Esophagus squamous epithelium (tissue), 5 donors: ENCODE results near the gene HES2. TPM values are rescaled to one million over a fixed set of nuclear protein-coding genes. Genes with fewer than 3 reads are reported as not detected.
A peak's percentile ranks its signal among the peaks of the same experiment; 100 is the strongest.
"Not testable (repeated sequence)": the region's sequence is repeated elsewhere in the genome, so short reads cannot be mapped to it uniquely, and the experiment has no call there.

Experiments used
- DNase-seq: peaks from one replicate; lab custom pipeline; 2025; lab: John Stamatoyannopoulos, UW
- H3K27ac ChIP-seq, 4 donors: fragments of 200-600 bp; sonication (generic); one replicate each; pipeline ENCODE4 v1.5.1; 2016 to 2019; ENCODE audit warnings: mild to moderate bottlenecking in 1 of 4
- H3K27me3 ChIP-seq, 4 donors: fragments of 200-600 bp; sonication (generic); 1 replicate in 3 of 4; 2 replicates in 1 of 4; pipeline versions ENCODE4 v1.5.1 to v1.6.0; 2017 to 2021; ENCODE audit warnings: antibody characterized with exemption in 1 of 4
- H3K36me3 ChIP-seq, 3 donors: fragments of 200-600 bp; sonication (generic); one replicate each; pipeline ENCODE4 v1.5.1; 2016 to 2019
- H3K4me1 ChIP-seq, 3 donors: fragments of 200-600 bp; sonication (generic); one replicate each; pipeline ENCODE4 v1.5.1; 2017 to 2019
- H3K4me3 ChIP-seq, 4 donors: fragments of 200-600 bp; sonication (generic); 1 replicate in 3 of 4; 2 replicates in 1 of 4; pipeline ENCODE4 v1.5.1; 2016 to 2019; ENCODE audit warnings: mild to moderate bottlenecking in 2 of 4, moderate library complexity in 1 of 4
- H3K9me3 ChIP-seq, 3 donors: fragments of 200-600 bp; sonication (generic); one replicate each; pipeline ENCODE4 v1.5.1; 2016 to 2019
- CTCF ChIP-seq, 6 experiments: fragments of 450-650 bp in 4 of 6; fragments of 200-600 bp in 2 of 6; sonication (generic) in 2 of 6; IDR thresholded peaks; one replicate each; pipeline ENCODE4 v1.5.1; 2016 to 2019; ENCODE audit warnings: antibody characterized with exemption in 6 of 6, mild to moderate bottlenecking in 4 of 6, moderate library complexity in 4 of 6
- POLR2A ChIP-seq, 4 donors: fragments of 450-650 bp; IDR thresholded peaks; one replicate each; pipeline ENCODE4 v1.6.1; 2017; ENCODE audit warnings: antibody characterized with exemption in 4 of 4, mild to moderate bottlenecking in 4 of 4, moderate library complexity in 3 of 4
- WGBS, 2 donors: methylation state at CpG; one replicate each; pipeline ENCODE4 v1.1.5; 2018; 5-methylcytosine and 5-hydroxymethylcytosine counted together
- intact Hi-C: fragments of 100-400 bp; cut with DNase I; formaldehyde crosslinking; loops from one replicate; pipeline ENCODE4 v1.15.0; 2022
- total RNA-seq, 4 donors: library from RNA; depleted of rRNA; stranded (reverse); fragments of >200 nt; gene quantifications; one replicate each; pipeline ENCODE4 v1.1.0, GENCODE V29; 2016
- donor health status: DM: yes; HTN: yes; CAD: no.

HES2 gene
- total RNA-seq, 4 donors from 2014 or later = 40.5 to 51.9 (median 50.2) TPM

- H3K4me1 ChIP-seq = peaks cover 0 to 19% (median under 1%) of the 10 kb centered on the region in 3 donors
- H3K27me3 ChIP-seq = no peaks in the 10 kb centered on the region
- 88 to 90% methylated on average over 3 of the region's 3 CpGs for WGBS, 2 donors
- TF ChIP-seq CTCF (IDR thresholded peaks at IDR 0.05) (no peak), POLR2A (IDR thresholded peaks at IDR 0.05) (no peak)
- intact Hi-C loops = loop anchor here (5.0 kb wide), 1 partner anchor 42 kb away; no protein-coding TSS in a partner anchor
- H3K36me3 ChIP-seq = no peaks in the 10 kb centered on the region
- H3K27ac ChIP-seq = no peak overlapping the region
- no peak overlapping the region for H3K4me3 ChIP-seq
- H3K9me3 ChIP-seq = no peaks in the 10 kb centered on the region
- DNase-seq = no peak
These were observed 20.4 kb downstream of the HES2 start for GRCh38 chr1:6399294-6399693.

GRCh38 chr1:6397844-6398441, 21.8 kb downstream of the HES2 start:
- no peaks in the 10 kb centered on the region for H3K36me3 ChIP-seq
- intact Hi-C loops = loop anchor here (5.0 kb wide), 1 partner anchor 41 kb away; no protein-coding TSS in a partner anchor
- no peaks in the 10 kb centered on the region for H3K9me3 ChIP-seq
- H3K27me3 ChIP-seq = no peaks in the 10 kb centered on the region
- no peak for DNase-seq
- H3K4me1 ChIP-seq = peaks cover 1 to 22% (median 4%) of the 10 kb centered on the region in 3 donors
- no peak overlapping the region for H3K27ac ChIP-seq
- 77% methylated on average over 10 of the region's 10 CpGs for WGBS, 2 donors
- TF ChIP-seq POLR2A (IDR thresholded peaks at IDR 0.05) (no peak), CTCF (IDR thresholded peaks at IDR 0.05) (no peak)
- no peak overlapping the region for H3K4me3 ChIP-seq

- no peak for DNase-seq
- Histone ChIP-seq H3K27ac (no peak overlapping the region), H3K9me3 (no peaks in the 10 kb centered on the region), H3K27me3 (no peaks in the 10 kb centered on the region), H3K36me3 (no peaks in the 10 kb centered on the region), H3K4me3 (no peak overlapping the region), H3K4me1 (peaks cover 11 to 31% (median 12%) of the 10 kb centered on the region in 3 donors)
- TF ChIP-seq POLR2A (IDR thresholded peaks at IDR 0.05) (no peak), CTCF (IDR thresholded peaks at IDR 0.05) (peak in 1 of 6 experiments; percentile 24)
- intact Hi-C loops = loop anchor here (5.0 kb wide), 1 partner anchor 40 kb away; no protein-coding TSS in a partner anchor
These were observed 22.7 kb downstream of the HES2 start for GRCh38 chr1:6396998-6397397.

GRCh38 chr1:6395781-6396244, 23.9 kb downstream of the HES2 start:
- intact Hi-C loops = loop anchor here (5.0 kb wide), 1 partner anchor 39 kb away; no protein-coding TSS in a partner anchor
- not testable (repeated sequence) for H3K36me3 ChIP-seq, H3K27me3 ChIP-seq, H3K4me3 ChIP-seq, H3K9me3 ChIP-seq, DNase-seq, H3K27ac ChIP-seq
- peaks cover 13 to 36% (median 16%) of the 10 kb centered on the region in 3 donors for H3K4me1 ChIP-seq
- no CpG with 5 or more reads among the region's 34 CpGs for WGBS, 2 donors

GRCh38 chr1:6395130-6395529, 24.6 kb downstream of the HES2 start:
- H3K4me3 ChIP-seq, H3K27me3 ChIP-seq, H3K36me3 ChIP-seq, H3K9me3 ChIP-seq, H3K27ac ChIP-seq, DNase-seq: not testable (repeated sequence)
- WGBS, 2 donors = 85 to 86% methylated on average over 4 to 6 of the region's 8 CpGs
- H3K4me1 ChIP-seq = peaks cover 13 to 36% (median 16%) of the 10 kb centered on the region in 3 donors
- intact Hi-C loops = loop anchor here (5.0 kb wide), 1 partner anchor 38 kb away; no protein-coding TSS in a partner anchor

- TF ChIP-seq CTCF (IDR thresholded peaks at IDR 0.05) = peak in 3 of 6 experiments; percentile 17 to 40 (median 29)
- TF ChIP-seq POLR2A (IDR thresholded peaks at IDR 0.05) = peak in 2 of 4 donors; percentile 76 to 83
- no peaks in the 10 kb centered on the region for H3K27me3 ChIP-seq
- DNase-seq = peak; percentile 40
These were observed 26.1 kb downstream of the HES2 start, which contains the start of gene ACOT7 for GRCh38 chr1:6393400-6394187. ACOT7 (minus strand) TSS chr1:6393767; CDS start chr1:6393399, 368 bp downstream.

More at GRCh38 chr1:6393400-6394187, 26.1 kb downstream of the HES2 start, which contains the start of gene ACOT7:
- H3K4me1 ChIP-seq = peaks cover 13 to 36% (median 16%) of the 10 kb centered on the region in 3 donors
- 0 to 1% methylated on average over 11 to 14 of the region's 87 CpGs for WGBS, 2 donors
- H3K4me3 ChIP-seq = peak within 1 kb of the TSS; percentile 49 to 81 (median 75)
- intact Hi-C loops = no loop called here
- H3K36me3 ChIP-seq = no peaks in the 10 kb centered on the region
- peak within 1 kb of the TSS; percentile 95 to 99 (median 98) for H3K27ac ChIP-seq
- no peaks in the 10 kb centered on the region for H3K9me3 ChIP-seq
